Motor neuron (in vitro differentiated cells): Measurements from ENCODE around the gene DNASE1L2. TPM values are rescaled to one million over a fixed set of nuclear protein-coding genes. Genes with fewer than 3 reads are reported as not detected.
A peak's percentile ranks its signal among the peaks of the same experiment; 100 is the strongest.

Source experiments
- ATAC-seq, 8 experiments: fragments of 200-7000 bp; cut with Tn5 transposase; replicated peaks in 6 of 8; 2 replicates each; pipeline ENCODE4 v1.8.0; 2021; ENCODE audit warnings: mild to moderate bottlenecking in 8 of 8, moderate library complexity in 8 of 8
- H3K27ac ChIP-seq, 2 donors: fragments of 250-450 bp; sonication (Bioruptor Pico); 2 replicates each; pipeline ENCODE4 v1.9.0; 2021; ENCODE audit warnings: antibody characterized with exemption in 2 of 2, mild to moderate bottlenecking in 2 of 2, moderate library complexity in 1 of 2
- H3K4me1 ChIP-seq, 2 donors: fragments of 250-450 bp; sonication (Bioruptor Pico); replicated peaks in 1 of 2; 2 replicates each; pipeline ENCODE4 v1.6.1; 2021; ENCODE audit warnings: antibody characterized with exemption in 2 of 2, mild to moderate bottlenecking in 2 of 2, moderate library complexity in 1 of 2
- H3K4me3 ChIP-seq, 5 donors: fragments of 250-450 bp; sonication (Bioruptor Pico); 2 replicates each; pipeline ENCODE4 v1.9.0; 2021; ENCODE audit warnings: antibody characterized with exemption in 5 of 5, mild to moderate bottlenecking in 5 of 5, moderate library complexity in 4 of 5
- WGBS, 10 experiments: fragments of 450-650 bp; shearing (Covaris generic); methylation state at CpG; one replicate each; pipeline ENCODE4 v1.0.0; 2022; 5-methylcytosine and 5-hydroxymethylcytosine counted together
- in situ Hi-C, 9 experiments: fragments of 400-800 bp; cut with MboI; loops; one replicate each; pipeline ENCODE4 v1.15.0; 2021; ENCODE audit warnings: low sequenced_read_pairs in 9 of 9, low pct_unique_long_range_greater_than_20kb in 2 of 9; ENCODE audit not compliant: unreplicated experiment in 9 of 9
- total RNA-seq, 8 experiments: library from RNA; unstranded; fragments of 300-600 nt; gene quantifications; 2 replicates each; pipeline versions ENCODE4 v1.2.3 to v1.2.4, GENCODE V29; 2022

Gene DNASE1L2
- total RNA-seq, 8 experiments from 2014 or later = 0.61 to 3.0 (median 1.2) TPM

GRCh38 chr16:2275476-2276367, 39.5 kb downstream of the DNASE1L2 start:
- Histone ChIP-seq H3K4me1 (no peaks in the 10 kb centered on the region), H3K27ac (no peak overlapping the region), H3K4me3 (no peak overlapping the region)
- ATAC-seq = peak in 1 of 8 experiments; percentile 42
- WGBS, 10 experiments = 26 to 100% (median 85%) methylated on average over 1 to 15 of the region's 30 CpGs; no CpG with 5 or more reads in 2 of the 10 experiments
- in situ Hi-C loops = no loop called here

- H3K4me1 ChIP-seq = no peaks in the 10 kb centered on the region
- WGBS, 10 experiments = 58 to 100% (median 83%) methylated on average over 1 to 11 of the region's 26 CpGs; no CpG with 5 or more reads in 6 of the 10 experiments
- no peak overlapping the region for H3K4me3 ChIP-seq
- peak in 3 of 8 experiments; percentile 87 to 91 (median 89) for ATAC-seq
- no peak overlapping the region for H3K27ac ChIP-seq
- in situ Hi-C loops = no loop called here
Measured at GRCh38 chr16:2276368-2277195, 40.3 kb downstream of the DNASE1L2 start.

- 97 to 100% (median 100%) methylated on average over 1 to 5 of the region's 25 CpGs; no CpG with 5 or more reads in 6 of the 10 experiments for WGBS, 10 experiments
- ATAC-seq = peak in 1 of 8 experiments; percentile 11
- no peak overlapping the region for H3K4me3 ChIP-seq
- H3K27ac ChIP-seq = no peak overlapping the region
- in situ Hi-C loops = no loop called here
- H3K4me1 ChIP-seq = no peaks in the 10 kb centered on the region
Measured at GRCh38 chr16:2277466-2278271, 41.4 kb downstream of the DNASE1L2 start.

- peak in 1 of 8 experiments; percentile 4 for ATAC-seq
- in situ Hi-C loops = no loop called here
- 73 to 93% (median 74%) methylated on average over 2 to 6 of the region's 14 CpGs; no CpG with 5 or more reads in 7 of the 10 experiments for WGBS, 10 experiments
- H3K4me1 ChIP-seq = no peaks in the 10 kb centered on the region
- no peak overlapping the region for H3K4me3 ChIP-seq
- H3K27ac ChIP-seq = no peak overlapping the region
Measured at GRCh38 chr16:2278272-2278608, 42.0 kb downstream of the DNASE1L2 start.

GRCh38 chr16:2278956-2279800, 42.9 kb downstream of the DNASE1L2 start:
- ATAC-seq = no peak
- WGBS, 10 experiments = 51 to 100% (median 69%) methylated on average over 1 to 6 of the region's 26 CpGs; no CpG with 5 or more reads in 5 of the 10 experiments
- in situ Hi-C loops = no loop called here
- no peak overlapping the region for H3K4me3 ChIP-seq
- no peaks in the 10 kb centered on the region for H3K4me1 ChIP-seq
- H3K27ac ChIP-seq = no peak overlapping the region

GRCh38 chr16:2280461-2280860, 44.2 kb downstream of the DNASE1L2 start:
- WGBS, 10 experiments = 60 to 88% (median 82%) methylated on average over 1 to 5 of the region's 8 CpGs; no CpG with 5 or more reads in 4 of the 10 experiments
- in situ Hi-C loops = no loop called here
- H3K4me3 ChIP-seq = no peak overlapping the region
- H3K27ac ChIP-seq = no peak overlapping the region
- no peaks in the 10 kb centered on the region for H3K4me1 ChIP-seq
- ATAC-seq = no peak

GRCh38 chr16:2280981-2281542, 44.8 kb downstream of the DNASE1L2 start:
- in situ Hi-C loops = no loop called here
- ATAC-seq = no peak
- Histone ChIP-seq H3K27ac (no peak overlapping the region), H3K4me1 (no peaks in the 10 kb centered on the region), H3K4me3 (no peak overlapping the region)
- 40 to 92% (median 88%) methylated on average over 2 to 11 of the region's 24 CpGs; no CpG with 5 or more reads in 5 of the 10 experiments for WGBS, 10 experiments

- Histone ChIP-seq H3K4me1 (no peaks in the 10 kb centered on the region), H3K4me3 (no peak overlapping the region), H3K27ac (no peak overlapping the region)
- in situ Hi-C loops = no loop called here
- 20 to 65% (median 48%) methylated on average over 1 to 4 of the region's 5 CpGs; no CpG with 5 or more reads in 5 of the 10 experiments for WGBS, 10 experiments
- ATAC-seq = no peak
Measured at GRCh38 chr16:2282262-2282661, 46.0 kb downstream of the DNASE1L2 start.

GRCh38 chr16:2282866-2283555, 46.8 kb downstream of the DNASE1L2 start:
- ATAC-seq = peak in 2 of 8 experiments; percentile 11 to 46
- Histone ChIP-seq H3K4me1 (no peaks in the 10 kb centered on the region), H3K27ac (no peak overlapping the region), H3K4me3 (no peak overlapping the region)
- WGBS, 10 experiments = 47% methylated on average over 2 of the region's 26 CpGs; no CpG with 5 or more reads in 9 of the 10 experiments
- in situ Hi-C loops = no loop called here

- H3K4me1 ChIP-seq = no peaks in the 10 kb centered on the region
- no peak overlapping the region for H3K4me3 ChIP-seq
- WGBS, 10 experiments = 20 to 100% (median 85%) methylated on average over 1 to 9 of the region's 37 CpGs; no CpG with 5 or more reads in 4 of the 10 experiments
- in situ Hi-C loops = no loop called here
- no peak overlapping the region for H3K27ac ChIP-seq
- peak in 4 of 8 experiments; percentile 10 to 22 (median 18) for ATAC-seq
Measured at GRCh38 chr16:2284001-2284770, 47.9 kb downstream of the DNASE1L2 start.
